ENCODE measurements around the gene SNX7. TPM values are rescaled to one million over a fixed set of nuclear protein-coding genes. Genes with fewer than 3 reads are reported as not detected.

The SNX7 gene
- total and polyA plus RNA-seq, 2 donors (not counting 3 experiments of a cell fraction or from before 2014, with no cell fraction given) = 22.4 to 37.9 TPM

- no TSS peak for BruUV-seq (replicated peaks)
- TF ChIP-seq CTCF (IDR thresholded peaks at IDR 0.05; ENCODE audit: extremely low read depth in 1 of 2, insufficient read depth in 1 of 2, low read depth in 1 of 2, low read length in 2 of 2) (no peak), JUN (IDR thresholded peaks at IDR 0.05; ENCODE audit: borderline replicate concordance, insufficient read depth, insufficient read length, low read depth) (no peak), GATA2 (IDR thresholded peaks at IDR 0.05; ENCODE audit: insufficient read depth, insufficient read length, low read depth, low read length) (no peak)
- ChIA-PET CTCF (interaction anchor here (4.5 kb wide), 1 partner anchor 16 kb away, joined by 30 read pairs; no protein-coding TSS in a partner anchor), POLR2A (no interaction called here)
- Histone ChIP-seq H3K9me3 (replicated peaks; ENCODE audit: control insufficient read depth, insufficient read depth, low read length) (no peaks in the 10 kb centered on the region), H3K4me2 (ENCODE audit: insufficient read depth, low read length) (no peak overlapping the region), H3K4me1 (ENCODE audit: control insufficient read depth, extremely low read depth, insufficient read depth, low read length) (no peaks in the 10 kb centered on the region), H3K79me2 (ENCODE audit: control insufficient read depth, insufficient read depth, low read length) (no peaks in the 10 kb centered on the region), H3K9me1 (replicated peaks; ENCODE audit: control insufficient read depth, extremely low read depth, insufficient read depth, low read length) (no peaks in the 10 kb centered on the region), H3K4me3 (replicated peaks in 1 of 3; ENCODE audit: insufficient read depth in 1 of 3, low read depth in 1 of 3, low read length in 3 of 3) (no peak overlapping the region), H2AFZ (ENCODE audit: low read depth, low read length) (no peak overlapping the region), H3K27me3 (ENCODE audit: control insufficient read depth in 2 of 2, insufficient read depth in 2 of 2, low read length in 2 of 2) (no peaks in the 10 kb centered on the region), H3K9ac (replicated peaks; ENCODE audit: extremely low read depth, insufficient read depth, low read length) (no peak overlapping the region), H3K36me3 (ENCODE audit: control insufficient read depth in 2 of 2, extremely low read depth in 1 of 2, insufficient read depth in 2 of 2, low read length in 2 of 2) (no peaks in the 10 kb centered on the region), H3K27ac (ENCODE audit: insufficient read depth, low read depth, low read length) (no peak overlapping the region), H4K20me1 (replicated peaks; ENCODE audit: control insufficient read depth, extremely low read depth, insufficient read depth, low read length) (no peaks in the 10 kb centered on the region)
- dilution Hi-C loops (cut with MboI; ENCODE audit: extremely low pct_ligation_motif_present, low sequenced_read_pairs) = no loop called here
- intact Hi-C loops (cut with micrococcal nuclease) = no loop called here
- FAIRE-seq = no peak
- no peak for DNase-seq (ENCODE audit: low read depth, low spot score)
Measured at GRCh38 chr1:98732985-98733781, 71.7 kb downstream of the SNX7 start.

GRCh38 chr1:98733782-98734112 lies 72.2 kb downstream of the SNX7 start:
- POLR2A ChIA-PET = no interaction called here
- TF ChIP-seq FOS (IDR thresholded peaks at IDR 0.05; ENCODE audit: borderline replicate concordance, insufficient read depth, low read length) = no peak
- no peak for TF ChIP-seq CTCF (IDR thresholded peaks at IDR 0.05; ENCODE audit: extremely low read depth in 1 of 2, insufficient read depth in 1 of 2, low read depth in 1 of 2, low read length in 2 of 2)
- TF ChIP-seq JUN (IDR thresholded peaks at IDR 0.05; ENCODE audit: borderline replicate concordance, insufficient read depth, insufficient read length, low read depth) = no peak
- TF ChIP-seq POLR2AphosphoS5 (IDR thresholded peaks at IDR 0.05; ENCODE audit: insufficient read depth, low read depth, low read length) = no peak
- no peak for TF ChIP-seq GATA2 (IDR thresholded peaks at IDR 0.05; ENCODE audit: insufficient read depth, insufficient read length, low read depth, low read length)
- no peak for TF ChIP-seq MAX (IDR thresholded peaks at IDR 0.05; ENCODE audit: insufficient read depth, insufficient read length)
- no peak for TF ChIP-seq EZH2 (IDR thresholded peaks at IDR 0.05; ENCODE audit: borderline replicate concordance, low read depth, low read length, severe bottlenecking)
- TF ChIP-seq POLR2A (IDR thresholded peaks at IDR 0.05; ENCODE audit: low read depth, low read length) = no peak
- TF ChIP-seq MYC (IDR thresholded peaks at IDR 0.05; ENCODE audit: low read depth, low read length) = no peak
- CTCF ChIA-PET = interaction anchor here (0.8 to 4.5 kb wide), 2 partner anchors 12 to 15 kb away, joined by 3 to 30 read pairs; no protein-coding TSS in a partner anchor
- Histone ChIP-seq H3K27me3 (ENCODE audit: control insufficient read depth in 2 of 2, insufficient read depth in 2 of 2, low read length in 2 of 2) (no peaks in the 10 kb centered on the region), H3K9me3 (replicated peaks; ENCODE audit: control insufficient read depth, insufficient read depth, low read length) (no peaks in the 10 kb centered on the region), H3K4me2 (ENCODE audit: insufficient read depth, low read length) (no peak overlapping the region), H3K27ac (ENCODE audit: insufficient read depth, low read depth, low read length) (no peak overlapping the region), H4K20me1 (replicated peaks; ENCODE audit: control insufficient read depth, extremely low read depth, insufficient read depth, low read length) (no peaks in the 10 kb centered on the region), H3K36me3 (ENCODE audit: control insufficient read depth in 2 of 2, extremely low read depth in 1 of 2, insufficient read depth in 2 of 2, low read length in 2 of 2) (no peaks in the 10 kb centered on the region), H3K9me1 (replicated peaks; ENCODE audit: control insufficient read depth, extremely low read depth, insufficient read depth, low read length) (no peaks in the 10 kb centered on the region), H3K9ac (replicated peaks; ENCODE audit: extremely low read depth, insufficient read depth, low read length) (no peak overlapping the region), H3K79me2 (ENCODE audit: control insufficient read depth, insufficient read depth, low read length) (no peaks in the 10 kb centered on the region), H2AFZ (ENCODE audit: low read depth, low read length) (no peak overlapping the region), H3K4me3 (replicated peaks in 1 of 3; ENCODE audit: insufficient read depth in 1 of 3, low read depth in 1 of 3, low read length in 3 of 3) (no peak overlapping the region), H3K4me1 (ENCODE audit: control insufficient read depth, extremely low read depth, insufficient read depth, low read length) (no peaks in the 10 kb centered on the region)
- dilution Hi-C loops (cut with MboI; ENCODE audit: extremely low pct_ligation_motif_present, low sequenced_read_pairs) (no loop called here), intact Hi-C loops (cut with micrococcal nuclease) (no loop called here)
- FAIRE-seq (peak; percentile 40), DNase-seq (ENCODE audit: low read depth, low spot score) (no peak)
- no TSS peak for BruUV-seq (replicated peaks)
